ENCODE measurements around the gene BEST1. TPM values are rescaled to one million over a fixed set of nuclear protein-coding genes. Genes with fewer than 3 reads are reported as not detected.
A peak's percentile ranks its signal among the peaks of the same experiment; 100 is the strongest.

BEST1 gene
- total RNA-seq, 1 experiment from 2014 or later: 2.3 TPM

- ChIA-PET POLR2A (interaction anchor here (0.6 to 10.2 kb wide), 10 partner anchors 10 to 154 kb away, joined by 3 to 86 read pairs (median 12); no protein-coding TSS in a partner anchor), CTCF (interaction anchor here (1.1 to 2.2 kb wide), 2 partner anchors 22 to 112 kb away, joined by 4 to 8 read pairs; no protein-coding TSS in a partner anchor), RAD21 (ENCODE audit: low non-redundant PET in 1 of 2, low total read pairs in 2 of 2, uncharacterized antibody in 2 of 2, unreplicated experiment in 2 of 2) (no interaction called here)
- intact Hi-C loops (cut with micrococcal nuclease): no loop called here
- Histone ChIP-seq H3K9me3 (ENCODE audit: control insufficient read depth in 1 of 2, insufficient read depth in 1 of 2, low read depth in 1 of 2, low read length in 2 of 2) (no peaks in the 10 kb centered on the region), H3K9me2 (ENCODE audit: insufficient read depth) (no peaks in the 10 kb centered on the region), H3K4me2 (ENCODE audit: low read length) (peak overlapping the region; percentile 96), H2AFZ (ENCODE audit: low read depth, low read length, poor library complexity, severe bottlenecking) (no peak overlapping the region), H3K36me3 (ENCODE audit: control insufficient read depth in 1 of 2, insufficient read depth in 2 of 2, low read length in 2 of 2) (peaks cover 3 to 21% of the 10 kb centered on the region in 2 experiments), H3K27ac (ENCODE audit: low read depth, low read length) (peak overlapping the region; percentile 96), H3K4me1 (ENCODE audit: control insufficient read depth in 1 of 2, insufficient read depth in 2 of 2, low read length in 2 of 2) (peaks cover 56 to 81% of the 10 kb centered on the region in 2 experiments), H3K4me3 (replicated peaks in 1 of 2; ENCODE audit: low read depth in 1 of 2, low read length in 2 of 2) (no peak overlapping the region), H3K27me3 (ENCODE audit: insufficient read depth, low read length) (no peaks in the 10 kb centered on the region), H4K20me1 (ENCODE audit: insufficient read depth) (peaks cover 17% of the 10 kb centered on the region; the same call in 1 of the 2 replicates), H3K9ac (ENCODE audit: low read length) (no peak overlapping the region), H3K79me2 (ENCODE audit: insufficient read depth, low read length) (peaks cover 41% of the 10 kb centered on the region)
- DNase-seq (ENCODE audit: low read depth, low spot score) (no peak), ATAC-seq (no peak)
- BruUV-seq (replicated peaks): no TSS peak
- TF ChIP-seq ZFX (IDR thresholded peaks at IDR 0.05): no peak
These were observed 19.2 kb downstream of the BEST1 start for GRCh38 chr11:61969391-61969758.

- no TSS peak for BruUV-seq (replicated peaks)
- DNase-seq (ENCODE audit: low read depth, low spot score) (no peak), ATAC-seq (no peak)
- Histone ChIP-seq H3K9ac (ENCODE audit: low read length) (no peak overlapping the region), H3K9me3 (ENCODE audit: control insufficient read depth in 1 of 2, insufficient read depth in 1 of 2, low read depth in 1 of 2, low read length in 2 of 2) (no peaks in the 10 kb centered on the region), H3K36me3 (ENCODE audit: control insufficient read depth in 1 of 2, insufficient read depth in 2 of 2, low read length in 2 of 2) (peaks cover 3 to 14% of the 10 kb centered on the region in 2 experiments), H3K4me2 (ENCODE audit: low read length) (peak overlapping the region; percentile 96), H2AFZ (ENCODE audit: low read depth, low read length, poor library complexity, severe bottlenecking) (no peak overlapping the region), H3K4me1 (ENCODE audit: control insufficient read depth in 1 of 2, insufficient read depth in 2 of 2, low read length in 2 of 2) (peaks cover 58 to 76% of the 10 kb centered on the region in 2 experiments), H3K4me3 (replicated peaks in 1 of 2; ENCODE audit: low read depth in 1 of 2, low read length in 2 of 2) (no peak overlapping the region), H3K27me3 (ENCODE audit: insufficient read depth, low read length) (no peaks in the 10 kb centered on the region), H3K79me2 (ENCODE audit: insufficient read depth, low read length) (peaks cover 38% of the 10 kb centered on the region), H3K9me2 (ENCODE audit: insufficient read depth) (no peaks in the 10 kb centered on the region), H3K27ac (ENCODE audit: low read depth, low read length) (peak overlapping the region; percentile 85), H4K20me1 (ENCODE audit: insufficient read depth) (peaks cover 15% of the 10 kb centered on the region; the same call in 1 of the 2 replicates)
- POLR2A ChIA-PET: interaction anchor here (0.6 to 10.2 kb wide), 11 partner anchors 8 to 155 kb away, joined by 3 to 86 read pairs (median 4); partner anchors contain the start of gene BEST1
- RAD21 ChIA-PET (ENCODE audit: low non-redundant PET in 1 of 2, low total read pairs in 2 of 2, uncharacterized antibody in 2 of 2, unreplicated experiment in 2 of 2): no interaction called here
- intact Hi-C loops (cut with micrococcal nuclease): loop anchor here (2.0 kb wide), 1 partner anchor 75 kb away; no protein-coding TSS in a partner anchor
- CTCF ChIA-PET: interaction anchor here (0.6 to 2.8 kb wide), 4 partner anchors 11 to 112 kb away, joined by 3 to 8 read pairs (median 6); no protein-coding TSS in a partner anchor
- TF ChIP-seq SRF (IDR thresholded peaks at IDR 0.05; ENCODE audit: low read depth) (no peak), ZBTB33 (IDR thresholded peaks at IDR 0.05; ENCODE audit: extremely low read depth, insufficient replicate concordance, low read length) (no peak), EZH2phosphoT487 (IDR thresholded peaks at IDR 0.05; ENCODE audit: borderline replicate concordance) (no peak), YY1 (IDR thresholded peaks at IDR 0.05; ENCODE audit: extremely low read depth, insufficient replicate concordance, low read depth, low read length) (no peak), ZFX (IDR thresholded peaks at IDR 0.05) (no peak), SP1 (IDR thresholded peaks at IDR 0.05; ENCODE audit: low read depth) (no peak), CEBPB (IDR thresholded peaks at IDR 0.05; ENCODE audit: low read depth) (no peak), POLR2A (IDR thresholded peaks at IDR 0.05; ENCODE audit: borderline replicate concordance, extremely low read depth, insufficient read depth, insufficient read length) (no peak), FOSL1 (IDR thresholded peaks at IDR 0.05; ENCODE audit: low read depth) (no peak), POLR2AphosphoS5 (IDR thresholded peaks at IDR 0.05; ENCODE audit: low read depth, low read length) (no peak), SIN3A (IDR thresholded peaks at IDR 0.05; ENCODE audit: low read depth) (no peak), JUND (IDR thresholded peaks at IDR 0.05) (no peak), RAD21 (IDR thresholded peaks at IDR 0.05; ENCODE audit: low read depth) (no peak), MAX (IDR thresholded peaks at IDR 0.05) (no peak), ELF1 (IDR thresholded peaks at IDR 0.05; ENCODE audit: borderline replicate concordance, low read depth) (no peak), ATF3 (IDR thresholded peaks at IDR 0.05) (no peak)
These were observed 19.9 kb downstream of the BEST1 start for GRCh38 chr11:61969838-61970662.

Measured in HCT116 (cell line).